Neural cell (in vitro differentiated cells): ENCODE results near the gene DCHS1. TPM values are rescaled to one million over a fixed set of nuclear protein-coding genes. Genes with fewer than 3 reads are reported as not detected.

Experiments used
- H2AFZ ChIP-seq: fragments of 200-600, 300-800 bp; sonication (generic), shearing (Covaris generic); 2 replicates; pipeline ENCODE4 v1.6.0; 2014; ENCODE audit warnings: low read depth, mild to moderate bottlenecking, antibody characterized with exemption, low read length, moderate library complexity
- H3F3A ChIP-seq: fragments of 200-600 bp; shearing (Covaris generic); 2 replicates; pipeline ENCODE4 v1.6.1; 2016; ENCODE audit warnings: mild to moderate bottlenecking, moderate library complexity, mixed read lengths, antibody characterized with exemption, low read length; ENCODE audit not compliant: insufficient read depth, poor library complexity, severe bottlenecking
- H3K27ac ChIP-seq: fragments of 200-600, 300-800 bp; sonication (generic), shearing (Covaris generic); 2 replicates; pipeline ENCODE4 v1.5.1; 2014; ENCODE audit warnings: mild to moderate bottlenecking, low read length, moderate library complexity
- H3K27me3 ChIP-seq: fragments of 300-800, 200-600 bp; sonication (generic), shearing (Covaris generic); 2 replicates; pipeline ENCODE4 v1.6.0; 2014; ENCODE audit warnings: mild to moderate bottlenecking, low read depth, low read length, moderate library complexity; ENCODE audit not compliant: insufficient read depth
- H3K36me3 ChIP-seq: fragments of 300-800, 200-600 bp; sonication (generic), shearing (Covaris generic); 2 replicates; pipeline ENCODE4 v1.5.1; 2014; ENCODE audit warnings: mild to moderate bottlenecking, antibody characterized with exemption, low read length, moderate library complexity; ENCODE audit not compliant: insufficient read depth
- H3K4me2 ChIP-seq: fragments of 300-800, 200-600 bp; sonication (generic), shearing (Covaris generic); 2 replicates; pipeline ENCODE4 v1.6.0; 2014; ENCODE audit warnings: mild to moderate bottlenecking, low read length
- H3K4me3 ChIP-seq: fragments of 300-800, 200-600 bp; sonication (generic), shearing (Covaris generic); 2 replicates; pipeline ENCODE4 v1.5.1; 2014; ENCODE audit warnings: mild to moderate bottlenecking, low read length, moderate library complexity
- H3K79me2 ChIP-seq: fragments of 200-600 bp; shearing (Covaris generic); replicated peaks from 2 replicates; pipeline ENCODE4 v1.6.0; 2014; ENCODE audit warnings: mild to moderate bottlenecking, low read length, moderate library complexity; ENCODE audit not compliant: insufficient read depth
- H3K9ac ChIP-seq: fragments of 300-800, 200-600 bp; sonication (generic), shearing (Covaris generic); 2 replicates; pipeline ENCODE4 v1.6.1; 2016; ENCODE audit warnings: mild to moderate bottlenecking, low read length, mixed read lengths
- H3K9me2 ChIP-seq: fragments of 200-600 bp; shearing (Covaris generic); 2 replicates; pipeline ENCODE4 v1.6.1; 2016; ENCODE audit warnings: mild to moderate bottlenecking, low read length, mixed read lengths; ENCODE audit not compliant: insufficient read depth
- H3K9me3 ChIP-seq: fragments of 200-600, 300-800 bp; sonication (generic), shearing (Covaris generic); 2 replicates; pipeline ENCODE4 v1.6.1; 2016; ENCODE audit warnings: mild to moderate bottlenecking, mixed run types, low read length, moderate library complexity, mixed read lengths
- H4K20me1 ChIP-seq: fragments of 200-600 bp; shearing (Covaris generic); 2 replicates; pipeline ENCODE4 v1.6.1; 2016; ENCODE audit warnings: mild to moderate bottlenecking, mixed run types; ENCODE audit not compliant: insufficient read depth
- EP300 ChIP-seq: fragments of 450-650 bp; conservative IDR thresholded peaks from 2 replicates; pipeline ENCODE4 v1.6.1; 2014; ENCODE audit warnings: antibody characterized with exemption, mild to moderate bottlenecking, moderate library complexity; ENCODE audit not compliant: poor library complexity, severe bottlenecking
- EZH2 ChIP-seq: fragments of 200-600, 300-800 bp; shearing (Covaris generic), sonication (generic); IDR thresholded peaks from 2 replicates; pipeline ENCODE4 v1.6.1; 2014; ENCODE audit warnings: antibody characterized with exemption, low read length, borderline replicate concordance, mild to moderate bottlenecking; ENCODE audit not compliant: insufficient read depth, poor library complexity, severe bottlenecking
- MXI1 ChIP-seq: fragments of 450-650 bp; conservative IDR thresholded peaks from 2 replicates; pipeline ENCODE4 v1.6.1; 2014; ENCODE audit warnings: antibody characterized with exemption, mild to moderate bottlenecking; ENCODE audit not compliant: poor library complexity, severe bottlenecking
- POLR2AphosphoS5 ChIP-seq: IDR thresholded peaks from 2 replicates; pipeline ENCODE4 v1.6.1; 2012
- SMC3 ChIP-seq: fragments of 450-650 bp; conservative IDR thresholded peaks from 2 replicates; pipeline ENCODE4 v1.6.1; 2014; ENCODE audit warnings: antibody characterized with exemption, mild to moderate bottlenecking, moderate library complexity; ENCODE audit not compliant: poor library complexity
- TAF1 ChIP-seq: IDR thresholded peaks from 2 replicates; pipeline ENCODE4 v1.6.1; 2012; ENCODE audit warnings: low read depth
- polyA plus RNA-seq: library from polyadenylated mRNA; depleted of rRNA; stranded (reverse); fragments of >200 nt; gene quantifications from 2 replicates; pipeline ENCODE4 v1.2.3, GENCODE V29; 2014
- TF ChIP-seq, protein P1 (sequence below): fragments of 450-650 bp; IDR thresholded peaks from 2 replicates; pipeline ENCODE4 v1.5.1; 2014; ENCODE audit warnings: antibody characterized with exemption, mild to moderate bottlenecking, moderate library complexity; ENCODE audit not compliant: poor library complexity, severe bottlenecking

DCHS1 gene
- polyA plus RNA-seq, 1 donor from 2014 or later = 30.1 TPM

DNA sequence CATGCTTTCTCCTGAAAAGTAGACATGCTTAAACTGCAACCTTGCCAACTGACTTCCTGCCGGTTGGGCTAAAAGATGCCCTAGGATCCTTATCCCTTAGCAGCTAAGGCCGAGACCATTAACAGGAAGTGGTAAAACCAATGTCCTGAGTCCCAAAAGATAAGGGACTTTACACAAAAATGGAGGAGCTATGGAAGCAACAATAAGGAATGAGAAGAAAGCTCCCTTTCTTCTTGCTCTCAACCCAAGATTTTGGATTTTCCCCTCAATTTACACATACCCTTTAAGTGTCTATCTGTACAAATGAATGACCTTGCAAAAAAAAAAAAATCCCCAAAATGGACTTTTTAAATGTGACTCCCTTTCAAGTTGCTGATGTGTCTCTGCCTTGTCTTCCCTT lies 16.4 kb upstream of the DCHS1 start:
- Histone ChIP-seq H3F3A (no peaks in the 10 kb centered on the region), H3K4me3 (no peak overlapping the region), H3K4me2 (no peak overlapping the region), H3K9ac (no peak overlapping the region), H4K20me1 (no peaks in the 10 kb centered on the region), H2AFZ (no peak overlapping the region), H3K27ac (no peak overlapping the region), H3K79me2 (no peaks in the 10 kb centered on the region), H3K9me2 (no peaks in the 10 kb centered on the region), H3K36me3 (no peaks in the 10 kb centered on the region), H3K27me3 (no peaks in the 10 kb centered on the region), H3K9me3 (no peaks in the 10 kb centered on the region)
- TF ChIP-seq MXI1 (no peak), POLR2AphosphoS5 (no peak), TAF1 (no peak), EZH2 (no peak), EP300 (no peak), SMC3 (no peak)
- TF ChIP-seq, protein P1, sequence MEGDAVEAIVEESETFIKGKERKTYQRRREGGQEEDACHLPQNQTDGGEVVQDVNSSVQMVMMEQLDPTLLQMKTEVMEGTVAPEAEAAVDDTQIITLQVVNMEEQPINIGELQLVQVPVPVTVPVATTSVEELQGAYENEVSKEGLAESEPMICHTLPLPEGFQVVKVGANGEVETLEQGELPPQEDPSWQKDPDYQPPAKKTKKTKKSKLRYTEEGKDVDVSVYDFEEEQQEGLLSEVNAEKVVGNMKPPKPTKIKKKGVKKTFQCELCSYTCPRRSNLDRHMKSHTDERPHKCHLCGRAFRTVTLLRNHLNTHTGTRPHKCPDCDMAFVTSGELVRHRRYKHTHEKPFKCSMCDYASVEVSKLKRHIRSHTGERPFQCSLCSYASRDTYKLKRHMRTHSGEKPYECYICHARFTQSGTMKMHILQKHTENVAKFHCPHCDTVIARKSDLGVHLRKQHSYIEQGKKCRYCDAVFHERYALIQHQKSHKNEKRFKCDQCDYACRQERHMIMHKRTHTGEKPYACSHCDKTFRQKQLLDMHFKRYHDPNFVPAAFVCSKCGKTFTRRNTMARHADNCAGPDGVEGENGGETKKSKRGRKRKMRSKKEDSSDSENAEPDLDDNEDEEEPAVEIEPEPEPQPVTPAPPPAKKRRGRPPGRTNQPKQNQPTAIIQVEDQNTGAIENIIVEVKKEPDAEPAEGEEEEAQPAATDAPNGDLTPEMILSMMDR = no peak

DNA sequence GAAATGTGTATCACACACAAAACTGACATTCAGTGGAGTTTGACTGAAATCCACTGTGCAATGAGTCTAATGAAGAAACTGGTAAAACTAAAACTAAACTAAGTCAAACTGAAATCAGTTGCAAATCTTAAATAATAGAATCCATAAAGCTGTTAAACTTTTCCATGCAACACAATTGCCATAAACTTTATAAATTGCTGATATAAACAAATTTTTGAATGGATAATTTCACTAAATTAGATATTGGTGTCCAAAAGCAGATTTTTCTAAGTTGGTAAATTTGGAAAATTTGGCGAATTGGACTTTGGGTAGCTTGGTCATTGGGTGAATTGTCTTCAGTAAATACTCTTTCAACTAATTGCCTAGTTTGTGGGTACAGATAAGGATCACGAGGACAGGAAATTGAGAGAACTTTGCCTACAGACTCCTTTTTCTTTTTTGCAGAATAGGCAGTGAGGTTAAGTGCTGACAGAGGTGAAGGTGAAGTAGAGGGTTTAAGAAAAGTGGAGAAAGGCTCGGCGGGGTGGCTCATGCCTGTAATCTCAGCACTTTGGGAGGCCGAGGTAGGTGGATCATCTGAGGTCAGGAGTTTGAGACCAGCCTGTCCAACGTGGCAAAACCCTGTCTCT lies 14.7 kb upstream of the DCHS1 start:
- Histone ChIP-seq H3K9me3 (no peaks in the 10 kb centered on the region), H3K9ac (no peak overlapping the region), H3K4me2 (no peak overlapping the region), H2AFZ (no peak overlapping the region), H3K27ac (no peak overlapping the region), H3F3A (no peaks in the 10 kb centered on the region), H4K20me1 (no peaks in the 10 kb centered on the region), H3K79me2 (no peaks in the 10 kb centered on the region), H3K4me3 (no peak overlapping the region), H3K27me3 (no peaks in the 10 kb centered on the region), H3K36me3 (no peaks in the 10 kb centered on the region), H3K9me2 (no peaks in the 10 kb centered on the region)
- no peak for TF ChIP-seq SMC3
- no peak for TF ChIP-seq EP300
- no peak for TF ChIP-seq POLR2AphosphoS5
- TF ChIP-seq EZH2 = no peak

DNA sequence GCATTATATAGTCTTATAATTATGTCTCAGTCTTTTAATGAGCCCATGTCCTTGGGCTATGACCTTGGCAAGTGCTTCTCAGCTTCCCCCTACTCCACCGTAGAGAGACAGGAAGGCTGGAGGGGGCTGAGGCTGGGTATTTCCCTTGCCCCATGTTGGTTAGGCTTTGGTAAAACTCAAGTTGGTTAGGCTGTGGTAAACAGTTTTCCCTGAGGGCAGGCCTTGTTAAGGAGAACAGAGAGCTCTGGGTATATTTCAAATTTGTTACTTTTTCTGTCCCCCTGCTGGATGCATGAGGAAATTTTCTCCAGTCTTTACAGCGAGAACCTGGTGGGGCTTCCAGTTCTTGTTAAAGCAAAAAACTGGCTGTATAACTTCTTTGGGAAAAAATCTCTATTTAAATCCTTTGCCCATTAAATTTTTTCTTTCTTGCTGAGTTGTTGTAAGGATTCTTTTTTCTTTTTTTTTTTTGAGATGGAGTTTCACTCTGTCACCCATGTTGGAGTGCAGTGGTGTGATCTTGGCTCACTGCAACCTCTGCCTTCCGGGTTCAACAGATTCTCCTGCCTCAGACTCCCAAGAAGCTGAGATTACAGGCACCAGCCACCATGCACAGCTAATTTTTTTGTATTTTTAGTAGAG lies 12.2 kb upstream of the DCHS1 start:
- TF ChIP-seq, protein P1 = peak; percentile 26
- TF ChIP-seq EZH2 = no peak
- Histone ChIP-seq H3K27me3 (no peaks in the 10 kb centered on the region), H3K27ac (no peak overlapping the region), H2AFZ (no peak overlapping the region), H4K20me1 (no peaks in the 10 kb centered on the region), H3F3A (no peaks in the 10 kb centered on the region), H3K9me3 (no peaks in the 10 kb centered on the region), H3K36me3 (no peaks in the 10 kb centered on the region), H3K9me2 (no peaks in the 10 kb centered on the region), H3K4me3 (no peak overlapping the region), H3K79me2 (no peaks in the 10 kb centered on the region), H3K4me2 (no peak overlapping the region), H3K9ac (no peak overlapping the region)
